OCI-LY1 (cell line): Measurements from ENCODE around the gene GNG2.

Source experiments
- H2AFZ ChIP-seq: fragments of 200-600 bp; sonication (generic), shearing (Covaris generic); 2 replicates; pipeline ENCODE4 v1.6.0; 2014; ENCODE audit warnings: antibody characterized with exemption, mild to moderate bottlenecking, low read length
- H3F3A ChIP-seq: fragments of 200-600 bp; sonication (generic), shearing (Covaris generic); 2 replicates; pipeline ENCODE4 v1.6.0; 2014; ENCODE audit warnings: mild to moderate bottlenecking, antibody characterized with exemption, low read length, moderate library complexity; ENCODE audit not compliant: insufficient read depth
- H3K27ac ChIP-seq: fragments of 200-600 bp; sonication (generic); 2 replicates; pipeline ENCODE4 v1.5.1; 2014; ENCODE audit warnings: low read length, mixed run types, mild to moderate bottlenecking, low read depth; ENCODE audit not compliant: poor library complexity, severe bottlenecking
- H3K27me3 ChIP-seq: fragments of 200-600 bp; sonication (generic); 2 replicates; pipeline ENCODE4 v1.6.0; 2014; ENCODE audit warnings: antibody characterized with exemption, mild to moderate bottlenecking, low read length, moderate library complexity; ENCODE audit not compliant: insufficient read depth
- H3K36me3 ChIP-seq: fragments of 200-600 bp; sonication (generic); 2 replicates; pipeline ENCODE4 v1.6.1; 2014; ENCODE audit warnings: mild to moderate bottlenecking, antibody characterized with exemption, low read length, moderate library complexity, mixed read lengths; ENCODE audit not compliant: insufficient read depth
- H3K4me1 ChIP-seq: fragments of 200-600 bp; sonication (generic); 2 replicates; pipeline ENCODE4 v1.5.1; 2014; ENCODE audit warnings: mild to moderate bottlenecking, low read length, moderate library complexity; ENCODE audit not compliant: insufficient read depth, severe bottlenecking
- H3K4me2 ChIP-seq: fragments of 200-600 bp; sonication (generic), shearing (Covaris generic); 2 replicates; pipeline ENCODE4 v1.6.1; 2014; ENCODE audit warnings: low read length
- H3K4me3 ChIP-seq: fragments of 200-600 bp; sonication (generic); 2 replicates; pipeline ENCODE4 v1.5.1; 2014; ENCODE audit warnings: low read length, low read depth, mild to moderate bottlenecking, mixed read lengths; ENCODE audit not compliant: poor library complexity, severe bottlenecking
- H3K79me2 ChIP-seq: fragments of 200-600 bp; shearing (Covaris generic); 2 replicates; pipeline ENCODE4 v1.6.1; 2016; ENCODE audit warnings: mixed run types, low read length, mixed read lengths; ENCODE audit not compliant: insufficient read depth
- H3K9ac ChIP-seq: fragments of 200-600 bp; sonication (generic), shearing (Covaris generic); 2 replicates; pipeline ENCODE4 v1.6.1; 2014; ENCODE audit warnings: mild to moderate bottlenecking, low read length, mixed read lengths
- H3K9me2 ChIP-seq: fragments of 200-600 bp; sonication (generic), shearing (Covaris generic); 2 replicates; pipeline ENCODE4 v1.6.1; 2014; ENCODE audit warnings: low read depth, mild to moderate bottlenecking, low read length, mixed read lengths
- H3K9me3 ChIP-seq: fragments of 200-600 bp; shearing (Covaris generic); 2 replicates; pipeline ENCODE4 v1.6.1; 2014; ENCODE audit warnings: low read length, mixed read lengths
- H4K20me1 ChIP-seq: fragments of 200-600 bp; sonication (generic), shearing (Covaris generic); 2 replicates; pipeline ENCODE4 v1.6.0; 2016; ENCODE audit warnings: mild to moderate bottlenecking, low read length; ENCODE audit not compliant: insufficient read depth
- CTCF ChIP-seq: fragments of 200-600 bp; sonication (generic), shearing (Covaris generic); IDR thresholded peaks from 2 replicates; pipeline ENCODE4 v1.5.1; 2017; ENCODE audit warnings: mild to moderate bottlenecking, antibody characterized with exemption, low read length, moderate library complexity, mixed read lengths
- EZH2 ChIP-seq: fragments of 200-600 bp; sonication (generic), shearing (Covaris generic); IDR thresholded peaks from 2 replicates; pipeline ENCODE4 v1.8.0; 2017; ENCODE audit warnings: borderline replicate concordance, mixed run types, mild to moderate bottlenecking, antibody characterized with exemption, low read length, moderate library complexity, mixed read lengths

The GNG2 gene

GRCh38 chr14:51879170-51879569 lies 18.8 kb downstream of the GNG2 start:
- no peak overlapping the region for H3K4me2 ChIP-seq
- no peaks in the 10 kb centered on the region for H3K9me2 ChIP-seq
- H3K9ac ChIP-seq = no peak overlapping the region
- no peaks in the 10 kb centered on the region for H3K9me3 ChIP-seq
- H3K36me3 ChIP-seq = no peaks in the 10 kb centered on the region
- H3K4me1 ChIP-seq = no peaks in the 10 kb centered on the region
- TF ChIP-seq CTCF = no peak
- TF ChIP-seq EZH2 = no peak
- H3K27me3 ChIP-seq = no peaks in the 10 kb centered on the region
- no peaks in the 10 kb centered on the region for H4K20me1 ChIP-seq
- no peak overlapping the region for H3K4me3 ChIP-seq
- no peaks in the 10 kb centered on the region for H3K79me2 ChIP-seq
- no peak overlapping the region for H3K27ac ChIP-seq
- H3F3A ChIP-seq = no peaks in the 10 kb centered on the region
- no peak overlapping the region for H2AFZ ChIP-seq

GRCh38 chr14:51880835-51881580 lies 20.6 kb downstream of the GNG2 start:
- Histone ChIP-seq H3K9ac (no peak overlapping the region), H4K20me1 (no peaks in the 10 kb centered on the region), H3K4me1 (no peaks in the 10 kb centered on the region), H2AFZ (no peak overlapping the region), H3K4me2 (no peak overlapping the region), H3K9me3 (no peaks in the 10 kb centered on the region), H3K4me3 (no peak overlapping the region), H3K27ac (no peak overlapping the region), H3K36me3 (no peaks in the 10 kb centered on the region), H3K9me2 (no peaks in the 10 kb centered on the region), H3F3A (no peaks in the 10 kb centered on the region), H3K27me3 (no peaks in the 10 kb centered on the region), H3K79me2 (no peaks in the 10 kb centered on the region)
- TF ChIP-seq EZH2 (no peak), CTCF (no peak)

GRCh38 chr14:51881636-51882035 lies 21.2 kb downstream of the GNG2 start:
- no peak for TF ChIP-seq CTCF
- TF ChIP-seq EZH2 = no peak
- Histone ChIP-seq H3F3A (no peaks in the 10 kb centered on the region), H3K4me2 (no peak overlapping the region), H4K20me1 (no peaks in the 10 kb centered on the region), H3K4me1 (no peaks in the 10 kb centered on the region), H3K27ac (no peak overlapping the region), H3K27me3 (no peaks in the 10 kb centered on the region), H2AFZ (no peak overlapping the region), H3K9me3 (no peaks in the 10 kb centered on the region), H3K9ac (no peak overlapping the region), H3K79me2 (no peaks in the 10 kb centered on the region), H3K9me2 (no peaks in the 10 kb centered on the region), H3K4me3 (no peak overlapping the region), H3K36me3 (no peaks in the 10 kb centered on the region)
